Central memory CD4-positive, alpha-beta T cell (primary cell): ENCODE results near the gene TTF1.

Experiments used
- DNase-seq: peaks from one replicate; pipeline ENCODE4 v3.0.0; 2022

TTF1 gene

DNA sequence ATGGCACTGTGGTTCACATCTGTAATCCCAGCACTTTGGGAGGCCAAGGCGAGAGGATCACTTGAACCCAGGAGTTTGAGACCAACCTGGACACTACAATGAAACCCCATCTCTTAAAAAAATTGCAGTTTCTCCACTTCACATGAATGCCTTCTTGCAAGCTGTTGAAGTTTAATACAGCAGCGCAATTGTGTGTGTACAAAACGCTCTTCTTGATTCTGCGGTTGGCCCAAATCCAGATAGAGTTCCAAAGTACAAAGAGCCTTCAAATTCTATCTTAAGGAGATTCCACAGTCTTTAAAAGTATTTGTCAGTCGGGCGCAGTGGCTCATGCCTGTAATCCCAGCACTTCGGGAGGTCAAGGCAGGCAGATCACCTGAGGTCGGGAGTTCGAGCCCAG is 42.6 kb downstream of the TTF1 start:
- no peak for DNase-seq

DNA sequence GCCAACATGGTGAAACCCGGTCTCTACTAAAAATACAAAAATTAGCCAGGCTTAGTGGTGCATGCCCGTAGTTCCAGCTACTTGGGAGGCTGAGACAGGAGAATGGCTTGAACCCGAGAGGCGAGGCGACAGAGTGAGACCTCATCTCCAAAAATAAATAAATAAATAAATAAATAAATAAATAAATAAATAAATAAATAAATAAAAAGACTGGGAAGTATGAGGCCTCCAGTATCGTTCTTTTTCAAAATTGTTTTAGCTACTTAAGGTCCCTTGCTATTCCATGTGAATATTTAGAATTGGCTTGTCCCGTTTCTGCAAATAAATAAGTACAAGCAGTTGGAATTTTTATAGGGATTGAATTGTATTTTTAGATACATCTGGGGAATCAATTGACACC is 48.9 kb downstream of the TTF1 start:
- DNase-seq: no peak

DNA sequence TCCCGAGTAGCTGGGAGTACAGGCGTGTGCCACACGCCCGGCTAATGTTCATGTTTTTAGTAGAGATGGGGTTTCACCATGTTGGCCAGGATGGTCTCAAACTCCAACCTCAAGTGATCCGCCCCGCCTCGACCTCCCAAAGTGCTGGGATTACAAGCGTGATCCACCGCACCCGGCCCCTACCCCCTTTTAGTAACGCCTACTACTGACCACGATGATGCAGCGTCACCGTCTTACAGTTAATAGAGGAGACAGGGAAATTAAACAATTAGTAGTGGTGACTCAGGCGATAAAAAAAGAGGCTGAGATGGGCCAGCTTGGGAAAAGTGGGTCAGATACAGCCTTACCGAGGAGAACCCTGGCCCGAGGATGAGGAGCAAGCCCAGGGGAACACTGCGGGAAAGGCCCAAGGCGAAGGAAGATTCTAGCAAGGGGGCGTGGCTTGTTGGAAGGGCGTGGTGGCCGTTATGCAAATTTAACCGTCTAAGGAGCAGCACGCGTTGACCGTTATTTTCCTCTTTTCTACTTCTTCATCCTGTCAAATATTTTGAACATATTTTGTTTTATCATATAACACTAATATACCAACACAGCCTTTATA is 50.2 kb downstream of the TTF1 start:
- DNase-seq: no peak

DNA sequence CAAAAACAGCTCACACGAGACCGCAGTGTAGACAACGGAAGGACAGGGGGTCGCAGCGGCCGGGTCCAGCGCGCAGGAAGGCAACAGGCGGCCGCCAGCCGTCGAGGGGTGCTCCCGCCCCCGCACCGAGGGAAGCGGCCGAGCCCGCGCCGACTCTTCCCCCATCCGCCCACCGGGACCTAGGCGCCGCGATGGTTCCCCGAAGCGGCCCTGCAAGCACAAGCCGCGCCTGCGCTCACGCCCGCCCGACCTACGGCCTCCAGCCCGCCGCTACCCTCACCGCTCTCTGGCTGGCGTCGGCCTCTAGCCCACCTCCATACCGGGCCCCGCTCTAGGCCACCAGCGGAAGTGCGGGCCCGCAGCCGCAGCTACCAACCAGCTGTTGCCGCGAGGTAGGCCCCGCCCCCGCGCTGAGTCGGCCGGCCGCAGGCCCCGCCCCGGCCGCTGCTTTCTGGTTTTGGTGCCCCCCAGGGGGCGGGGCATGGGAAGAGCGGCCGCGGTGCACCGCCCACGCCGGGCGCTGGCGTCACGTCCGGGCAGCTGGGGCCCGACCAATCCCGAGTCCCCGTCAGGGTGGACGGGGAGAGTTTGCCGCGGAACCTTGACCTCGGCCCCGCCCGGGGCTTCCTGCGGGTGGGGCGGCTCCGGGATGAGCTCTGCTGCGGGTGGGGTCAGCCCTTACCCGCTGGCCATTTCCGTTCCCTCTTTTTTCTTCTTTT is 51.8 kb downstream of the TTF1 start, which contains the start of gene SETX:
TSS of gene SETX (minus strand) at position 350 of the 719 bp plus-strand sequence. CDS start 5,558 bp downstream, outside the sequence.
- peak; percentile 87 for DNase-seq

- DNase-seq: no peak
Observed at GRCh38 chr9:132351404-132352045, 55.1 kb downstream of the TTF1 start.

- peak; percentile 62 for DNase-seq
Observed at GRCh38 chr9:132350861-132351315, 55.8 kb downstream of the TTF1 start.

DNA sequence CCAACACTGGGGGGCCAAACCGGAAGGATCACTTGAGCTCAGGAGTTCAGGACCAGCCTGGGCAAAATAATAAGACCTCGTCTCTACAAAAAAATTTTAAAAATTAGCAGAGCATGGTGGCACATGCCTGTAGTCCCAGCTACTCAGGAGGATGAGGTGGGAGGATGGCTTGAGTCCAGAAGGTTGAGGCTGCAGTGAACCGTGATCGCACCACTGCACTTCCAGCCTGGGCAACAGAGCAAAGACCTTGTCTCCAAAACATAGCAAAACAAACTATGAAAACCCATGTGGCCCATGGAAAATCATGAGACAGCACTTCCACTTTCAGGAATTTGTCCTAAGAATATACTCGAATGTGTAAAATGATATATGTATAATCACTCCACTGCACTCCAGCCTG is 58.0 kb downstream of the TTF1 start:
- no peak for DNase-seq

DNA sequence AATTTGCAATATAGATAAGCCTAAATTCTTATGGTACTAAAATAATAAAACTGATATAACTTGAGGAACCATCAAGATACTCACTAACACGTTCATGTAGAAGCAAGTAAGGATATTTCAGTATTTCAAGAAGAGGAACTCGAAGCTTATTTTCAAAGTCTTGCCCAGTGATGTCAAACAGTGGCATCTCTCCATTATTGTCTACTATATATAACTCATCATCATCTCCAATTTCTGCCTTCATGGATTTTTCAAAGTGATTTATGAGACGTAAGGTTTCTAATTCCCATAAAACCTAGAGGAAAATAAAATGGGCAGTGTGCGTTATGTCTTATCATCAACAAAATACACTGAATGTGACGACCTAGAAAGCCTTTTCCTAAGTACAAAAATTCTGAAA is 60.5 kb downstream of the TTF1 start:
- no peak for DNase-seq

- DNase-seq: no peak
Observed at GRCh38 chr9:132341177-132341840, 65.3 kb downstream of the TTF1 start.

- no peak for DNase-seq
Observed at GRCh38 chr9:132334364-132334763, 72.3 kb downstream of the TTF1 start.

DNA sequence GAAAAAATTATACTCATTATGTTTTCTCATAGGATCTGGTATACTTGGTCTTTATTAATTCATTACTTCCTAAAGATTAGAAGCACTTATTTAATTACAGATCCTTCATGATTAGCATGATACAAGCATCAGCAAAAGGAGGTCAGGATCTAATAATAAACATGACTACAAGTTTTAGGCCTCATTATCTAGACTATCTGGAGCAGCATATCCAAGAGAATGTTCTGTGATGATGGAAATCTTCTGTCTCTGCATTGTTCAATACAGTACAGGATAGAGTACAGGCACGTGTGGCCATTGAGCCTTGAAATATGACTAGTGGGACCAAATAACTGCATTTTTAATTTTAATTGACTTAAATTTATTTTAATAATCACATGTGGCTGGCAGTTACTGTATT is 73.1 kb downstream of the TTF1 start:
- no peak for DNase-seq

DNA sequence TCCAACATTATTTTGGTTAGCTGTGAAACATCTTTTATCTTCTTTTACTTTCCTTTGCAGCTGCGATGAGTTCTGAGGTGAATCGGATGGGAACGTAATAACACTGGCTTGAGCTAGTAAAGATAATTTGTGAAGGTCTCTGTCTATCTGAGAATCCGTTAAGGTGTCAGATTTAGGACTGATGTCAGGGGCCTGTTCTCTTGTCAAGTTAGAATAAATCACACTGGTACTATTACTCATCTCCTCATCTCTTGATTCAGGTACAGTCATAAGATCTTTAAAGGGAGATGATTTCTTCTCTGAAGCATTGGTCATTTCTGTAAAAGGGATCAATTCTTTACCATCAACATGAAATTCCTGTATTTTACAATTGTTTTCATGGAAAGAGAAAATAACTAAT is 78.1 kb downstream of the TTF1 start:
- no peak for DNase-seq

GRCh38 chr9:132327537-132327936 is 79.1 kb downstream of the TTF1 start:
- DNase-seq: no peak
